AG04449 (cell line): ENCODE measurements around the gene APRT.

Experiments
- CTCF ChIA-PET: fragments of 350-600 bp; formaldehyde crosslinking; extraction: SDS; loops from one replicate; lab custom pipeline; 2021; ENCODE audit warnings: antibody characterized with exemption; lab: Yijun Ruan, JAX
- POLR2A ChIA-PET: fragments of 400-600, 350-600 bp; formaldehyde crosslinking; extraction: SDS; loops from one replicate; lab custom pipeline; 2020; ENCODE audit warnings: antibody characterized with exemption, inconsistent platforms; lab: Yijun Ruan, JAX
- DNase-seq: peaks from one replicate; pipeline ENCODE4 v3.0.0-alpha.2; 2010; ENCODE audit warnings: low read depth, low spot score
- H3K4me3 ChIP-seq: 2 replicates; pipeline ENCODE4 v1.5.1; 2011; ENCODE audit warnings: low read depth, mild to moderate bottlenecking, control low read depth, low read length
- TF ChIP-seq, protein P1 (sequence below): IDR thresholded peaks from one replicate; pipeline ENCODE4 v1.5.1; 2011; ENCODE audit warnings: mild to moderate bottlenecking, moderate library complexity, low read length, control low read depth, inconsistent platforms; ENCODE audit not compliant: insufficient read depth; ENCODE audit errors: missing control alignments

Gene APRT

DNA sequence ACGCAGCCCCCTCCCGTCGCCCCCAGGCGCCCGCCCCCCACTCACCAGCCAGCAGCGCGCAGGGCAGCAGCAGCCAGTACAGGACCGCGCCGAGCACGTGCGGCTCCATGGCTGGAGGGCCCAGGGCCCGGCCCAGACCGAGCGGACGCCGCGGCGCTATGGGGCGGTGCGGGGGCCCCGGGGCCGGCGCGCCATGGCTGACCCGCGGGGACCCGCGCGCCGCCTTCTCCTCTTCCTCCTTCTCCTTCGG, 26.9 kb downstream of the APRT start:
- CTCF ChIA-PET, result interaction anchor here (0.6 to 5.9 kb wide), 16 partner anchors 12 to 214 kb away, joined by 3 to 76 read pairs (median 3); partner anchors contain the start of gene TRAPPC2L
- POLR2A ChIA-PET, result interaction anchor here (0.7 to 5.2 kb wide), 16 partner anchors 12 to 73 kb away, joined by 3 to 95 read pairs (median 6); partner anchors contain the start of genes APRT and TRAPPC2L
- TF ChIP-seq, protein P1, sequence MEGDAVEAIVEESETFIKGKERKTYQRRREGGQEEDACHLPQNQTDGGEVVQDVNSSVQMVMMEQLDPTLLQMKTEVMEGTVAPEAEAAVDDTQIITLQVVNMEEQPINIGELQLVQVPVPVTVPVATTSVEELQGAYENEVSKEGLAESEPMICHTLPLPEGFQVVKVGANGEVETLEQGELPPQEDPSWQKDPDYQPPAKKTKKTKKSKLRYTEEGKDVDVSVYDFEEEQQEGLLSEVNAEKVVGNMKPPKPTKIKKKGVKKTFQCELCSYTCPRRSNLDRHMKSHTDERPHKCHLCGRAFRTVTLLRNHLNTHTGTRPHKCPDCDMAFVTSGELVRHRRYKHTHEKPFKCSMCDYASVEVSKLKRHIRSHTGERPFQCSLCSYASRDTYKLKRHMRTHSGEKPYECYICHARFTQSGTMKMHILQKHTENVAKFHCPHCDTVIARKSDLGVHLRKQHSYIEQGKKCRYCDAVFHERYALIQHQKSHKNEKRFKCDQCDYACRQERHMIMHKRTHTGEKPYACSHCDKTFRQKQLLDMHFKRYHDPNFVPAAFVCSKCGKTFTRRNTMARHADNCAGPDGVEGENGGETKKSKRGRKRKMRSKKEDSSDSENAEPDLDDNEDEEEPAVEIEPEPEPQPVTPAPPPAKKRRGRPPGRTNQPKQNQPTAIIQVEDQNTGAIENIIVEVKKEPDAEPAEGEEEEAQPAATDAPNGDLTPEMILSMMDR, result no peak

DNA sequence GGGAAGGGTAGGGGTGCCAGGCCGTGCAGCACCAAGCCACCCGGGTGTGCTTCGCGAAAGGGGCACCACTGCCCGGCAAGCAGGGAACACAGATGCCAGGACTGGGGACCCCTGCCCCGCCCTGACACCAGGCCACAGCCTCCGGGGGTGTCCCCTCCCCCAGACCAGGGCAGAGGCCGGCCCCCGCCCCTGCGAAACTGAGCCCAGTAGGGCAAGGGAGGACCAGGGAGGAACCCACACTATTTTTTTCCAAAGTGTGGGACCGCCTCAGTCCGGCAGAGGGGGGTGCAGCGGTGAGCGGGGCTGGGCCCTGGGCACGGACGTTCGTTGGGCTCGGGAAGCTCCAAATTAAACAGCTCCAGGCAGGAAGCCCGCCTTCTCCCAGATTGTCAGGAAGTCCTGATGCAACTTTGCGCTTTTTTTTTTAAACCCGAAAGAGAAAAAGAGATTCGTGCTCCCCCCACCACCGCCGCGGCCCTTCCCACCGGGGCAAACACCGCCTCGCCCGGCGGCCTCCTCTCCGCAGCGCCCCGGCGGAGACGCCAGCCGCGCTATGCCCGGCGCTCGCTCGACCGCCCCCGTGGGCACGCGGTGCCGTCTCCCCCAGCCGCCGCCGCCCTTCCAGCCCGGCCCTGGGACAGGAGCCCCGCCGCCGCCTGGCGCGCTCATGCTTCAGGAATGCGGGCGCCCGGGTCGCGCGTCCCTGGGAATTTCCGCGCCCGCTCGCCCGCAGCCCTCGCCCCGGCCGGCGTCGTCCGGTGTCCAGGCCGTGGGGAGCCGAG, 27.5 kb downstream of the APRT start:
- POLR2A ChIA-PET, result interaction anchor here (0.7 to 5.2 kb wide), 10 partner anchors 12 to 69 kb away, joined by 3 to 95 read pairs (median 4); partner anchors contain the start of gene APRT
- TF ChIP-seq, protein P1, result peak; percentile 62
- no peak for DNase-seq
- H3K4me3 ChIP-seq, result peak overlapping the region; percentile 75
- CTCF ChIA-PET, result interaction anchor here (0.5 to 5.9 kb wide), 15 partner anchors 12 to 99 kb away, joined by 3 to 76 read pairs (median 3); no protein-coding TSS in a partner anchor

More for the DNA sequence above, 26.9 kb downstream of the APRT start:
- DNase-seq, result no peak
- peak overlapping the region; percentile 75 for H3K4me3 ChIP-seq

DNA sequence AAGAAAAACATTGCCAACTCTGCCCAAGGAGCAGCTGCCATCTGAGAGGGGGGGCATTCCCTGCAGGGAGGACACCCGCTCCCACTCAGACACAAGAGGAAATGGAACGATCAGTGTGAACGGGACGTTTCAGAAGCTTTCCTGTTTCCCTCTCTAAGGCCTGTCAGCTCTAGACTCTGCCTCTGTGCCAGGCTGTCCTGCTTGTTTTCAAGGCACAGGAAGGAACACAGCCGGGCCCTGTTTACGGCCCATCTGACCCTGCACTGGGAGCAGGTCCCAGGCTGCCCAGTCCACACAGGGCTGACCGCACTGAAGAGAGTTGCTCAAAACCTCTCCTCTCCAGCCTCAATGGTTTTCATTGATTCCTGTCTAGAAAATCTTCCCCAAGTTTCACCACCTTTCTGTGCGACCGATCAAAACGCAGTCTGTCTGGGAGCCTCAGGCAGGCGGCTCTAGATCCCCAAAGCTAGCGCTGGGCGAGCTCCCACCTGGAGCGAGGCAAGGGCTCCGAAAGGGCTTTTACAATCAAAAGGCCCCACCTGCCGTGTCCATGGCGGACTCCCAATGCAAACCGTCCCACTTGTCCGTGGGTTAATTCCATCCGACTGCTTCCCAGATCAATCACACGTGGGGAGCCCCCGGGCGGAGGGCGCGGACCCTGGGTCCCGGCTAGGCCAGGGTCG, 28.2 kb downstream of the APRT start:
- CTCF ChIA-PET, result interaction anchor here (0.5 to 5.9 kb wide), 12 partner anchors 11 to 98 kb away, joined by 3 to 76 read pairs (median 3); no protein-coding TSS in a partner anchor
- TF ChIP-seq, protein P1, result no peak
- no peak for DNase-seq
- POLR2A ChIA-PET, result interaction anchor here (0.7 to 5.2 kb wide), 9 partner anchors 11 to 68 kb away, joined by 3 to 95 read pairs (median 4); partner anchors contain the start of gene APRT
- H3K4me3 ChIP-seq, result peak overlapping the region; percentile 75

DNA sequence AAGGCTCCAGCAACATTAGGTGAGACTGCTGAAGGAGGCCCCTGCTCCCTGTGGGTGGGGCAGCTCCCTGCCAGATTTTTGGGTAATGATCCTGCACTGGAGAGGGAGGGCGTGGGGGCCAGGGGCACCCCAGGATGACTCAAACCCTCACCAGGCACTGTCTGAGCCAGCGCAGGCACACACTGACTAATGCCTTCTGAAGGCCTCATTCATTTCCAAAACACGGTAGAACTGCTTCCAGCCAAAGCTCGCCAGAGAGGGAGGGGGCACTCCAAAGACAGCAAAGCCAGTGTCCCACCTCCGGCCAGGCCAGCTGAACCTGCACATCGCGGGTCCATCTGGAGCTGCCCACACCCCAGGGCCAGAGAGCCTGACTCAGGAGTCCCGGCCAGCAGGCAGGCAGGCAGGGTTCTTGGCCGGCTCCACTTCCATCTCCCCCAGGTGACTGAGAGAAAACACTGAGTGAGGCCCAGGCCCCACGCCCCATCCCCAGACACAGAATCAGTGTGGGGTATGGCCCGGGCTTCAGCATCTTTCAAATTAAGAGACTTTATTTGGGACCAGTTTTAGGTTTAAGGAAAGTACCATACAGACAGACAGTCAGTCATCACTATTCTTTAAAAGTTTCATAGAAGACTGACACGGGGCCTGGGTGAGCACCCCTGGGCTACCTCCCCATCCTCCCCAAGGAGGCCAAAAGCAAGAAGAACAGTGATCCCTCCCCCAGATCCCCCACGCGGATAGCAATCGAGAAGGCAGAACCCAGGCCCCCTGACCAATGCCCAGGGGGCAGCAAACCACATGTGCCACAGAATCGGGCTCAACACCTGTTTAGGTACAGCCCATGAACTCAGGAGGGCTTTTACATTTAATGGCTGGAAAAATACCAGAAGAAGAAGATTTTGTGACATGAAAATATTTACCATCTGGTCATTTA, 29.0 kb downstream of the APRT start:
- DNase-seq, result no peak
- ChIA-PET POLR2A (interaction anchor here (1.5 to 5.2 kb wide), 2 partner anchors 10 to 27 kb away, joined by 8 to 95 read pairs; no protein-coding TSS in a partner anchor), CTCF (interaction anchor here (0.7 to 5.9 kb wide), 11 partner anchors 10 to 75 kb away, joined by 3 to 76 read pairs (median 5); no protein-coding TSS in a partner anchor)
- TF ChIP-seq, protein P1, result no peak
- peak overlapping the region; percentile 75 for H3K4me3 ChIP-seq

DNA sequence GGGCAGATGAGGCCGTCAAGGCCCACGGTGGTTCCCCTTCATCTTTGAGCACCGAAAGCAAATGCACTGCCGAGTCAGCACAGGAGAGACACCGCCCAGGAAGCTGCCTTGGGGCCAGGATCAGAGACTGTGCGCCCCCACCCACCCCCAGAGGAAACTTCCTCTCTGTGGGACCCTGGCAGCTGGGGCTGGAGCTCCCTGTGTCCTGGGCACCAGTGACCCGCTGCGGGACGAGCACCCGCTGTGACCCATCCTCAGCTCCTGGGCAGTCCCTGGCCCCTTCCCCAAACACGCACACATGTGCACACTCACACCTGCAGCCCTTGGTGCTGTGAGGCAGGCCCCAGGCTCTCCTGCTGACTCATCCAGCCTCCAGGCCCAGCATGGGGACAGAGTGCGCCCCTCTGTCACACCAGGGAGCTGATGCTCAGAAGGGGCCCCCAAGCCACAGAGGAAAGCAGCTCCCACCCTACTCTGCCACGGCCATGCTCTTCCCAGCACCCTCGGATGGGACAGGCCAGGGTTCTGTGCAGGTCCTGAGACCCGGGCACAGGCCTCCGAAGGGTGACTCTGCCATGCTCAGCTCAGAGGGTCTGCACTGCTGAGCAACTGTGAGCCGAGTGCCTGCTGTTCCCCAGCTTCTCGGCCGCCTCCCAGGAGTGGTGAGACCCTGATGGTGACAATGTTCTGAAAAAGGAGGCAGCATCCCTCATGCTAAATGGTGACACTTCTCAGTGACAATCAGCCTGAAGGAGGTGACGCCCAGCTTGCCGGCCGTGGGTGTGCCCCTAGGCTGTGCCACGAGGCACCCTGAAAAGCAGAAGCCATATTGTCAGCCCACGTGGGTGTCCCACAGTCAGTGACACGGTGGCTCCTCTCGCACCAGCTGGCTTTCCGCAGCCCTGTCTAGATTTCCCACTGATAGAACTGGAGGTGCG, 30.3 kb downstream of the APRT start:
- no peak for DNase-seq
- H3K4me3 ChIP-seq, result no peak overlapping the region
- TF ChIP-seq, protein P1, result no peak
- ChIA-PET CTCF (interaction anchor here (0.7 to 5.9 kb wide), 10 partner anchors 9 to 77 kb away, joined by 3 to 76 read pairs (median 6); no protein-coding TSS in a partner anchor), POLR2A (interaction anchor here (0.8 to 5.2 kb wide), 3 partner anchors 9 to 24 kb away, joined by 3 to 95 read pairs (median 3); no protein-coding TSS in a partner anchor)
